Measurements from ENCODE around the gene KLHL3.

GRCh38 chr5:137636099-137636498 is 99.8 kb downstream of the KLHL3 start:
- TF ChIP-seq CTCF (conservative IDR thresholded peaks at IDR 0.05) (no peak), EZH2 (IDR thresholded peaks at IDR 0.05; ENCODE audit: low read depth) (no peak)

All from PC-9 (cell line).